HG02870 (cell line): ENCODE results near the gene PLA2G3.

ENCODE experiments used
- ATAC-seq: cut with Tn5 transposase; IDR thresholded peaks from one replicate; pipeline ENCODE4 v1.9.1; 2021; ENCODE audit warnings: mild to moderate bottlenecking, moderate library complexity; ENCODE audit not compliant: unreplicated experiment

Gene PLA2G3

GRCh38 chr22:31088233-31088986, 51.9 kb downstream of the PLA2G3 start:
- no peak for ATAC-seq

- no peak for ATAC-seq
Observed at GRCh38 chr22:31087744-31088215, 52.5 kb downstream of the PLA2G3 start.

- ATAC-seq = no peak
Observed at GRCh38 chr22:31086703-31087330, 53.5 kb downstream of the PLA2G3 start.

GRCh38 chr22:31085928-31086327, 54.4 kb downstream of the PLA2G3 start:
- ATAC-seq = no peak

GRCh38 chr22:31085493-31085824, 54.8 kb downstream of the PLA2G3 start:
- no peak for ATAC-seq

GRCh38 chr22:31084811-31085492, 55.4 kb downstream of the PLA2G3 start:
- ATAC-seq = peak; percentile 54
